GM12864 (cell line): ENCODE measurements around the gene PTPRO.

Experiments
- DNase-seq: peaks from one replicate; pipeline ENCODE4 v3.0.0-alpha.2; 2011; ENCODE audit warnings: low read depth
- H3K4me3 ChIP-seq: 2 replicates; pipeline ENCODE4 v1.5.1; 2011; ENCODE audit warnings: mild to moderate bottlenecking, low read depth, low read length, control low read depth
- TF ChIP-seq, protein P1 (sequence below): IDR thresholded peaks from 2 replicates; pipeline ENCODE4 v1.5.1; 2011; ENCODE audit warnings: low read depth, mild to moderate bottlenecking, moderate library complexity, low read length, control low read depth, inconsistent platforms; ENCODE audit errors: missing control alignments

Gene PTPRO

DNA sequence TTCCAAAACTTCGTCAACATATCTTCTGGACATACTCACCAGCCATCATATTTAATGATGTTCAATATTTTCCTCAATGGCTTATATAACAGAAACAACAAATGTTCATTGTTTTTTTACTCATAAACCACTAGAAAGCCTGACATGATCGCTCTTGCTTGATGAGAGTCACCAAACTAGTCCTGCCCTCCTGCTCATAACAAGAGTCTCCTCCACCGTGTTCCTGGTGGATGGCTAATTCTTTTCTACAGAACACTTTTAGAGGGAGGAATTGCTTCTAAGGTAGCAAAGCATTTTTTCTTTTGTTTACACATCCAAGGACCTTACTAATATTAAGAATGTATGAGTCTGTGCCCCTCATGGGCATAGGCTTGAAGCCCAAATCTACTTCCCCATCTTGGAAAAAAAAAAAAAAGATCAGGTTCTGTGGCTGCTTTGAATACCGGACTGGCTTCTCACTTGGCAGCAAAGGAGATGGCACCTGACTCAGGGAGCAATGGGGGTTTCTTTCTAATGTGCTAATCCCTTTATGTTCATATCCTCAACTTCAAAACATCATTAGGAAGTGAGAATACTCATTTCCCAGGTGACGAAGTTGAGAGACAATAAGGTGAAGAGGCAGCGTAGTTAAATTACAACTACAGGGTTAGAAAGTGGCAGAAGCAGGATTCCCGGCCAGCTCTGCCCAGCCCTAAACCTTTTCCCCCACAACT, 278.1 kb downstream of the PTPRO start:
- TF ChIP-seq, protein P1, sequence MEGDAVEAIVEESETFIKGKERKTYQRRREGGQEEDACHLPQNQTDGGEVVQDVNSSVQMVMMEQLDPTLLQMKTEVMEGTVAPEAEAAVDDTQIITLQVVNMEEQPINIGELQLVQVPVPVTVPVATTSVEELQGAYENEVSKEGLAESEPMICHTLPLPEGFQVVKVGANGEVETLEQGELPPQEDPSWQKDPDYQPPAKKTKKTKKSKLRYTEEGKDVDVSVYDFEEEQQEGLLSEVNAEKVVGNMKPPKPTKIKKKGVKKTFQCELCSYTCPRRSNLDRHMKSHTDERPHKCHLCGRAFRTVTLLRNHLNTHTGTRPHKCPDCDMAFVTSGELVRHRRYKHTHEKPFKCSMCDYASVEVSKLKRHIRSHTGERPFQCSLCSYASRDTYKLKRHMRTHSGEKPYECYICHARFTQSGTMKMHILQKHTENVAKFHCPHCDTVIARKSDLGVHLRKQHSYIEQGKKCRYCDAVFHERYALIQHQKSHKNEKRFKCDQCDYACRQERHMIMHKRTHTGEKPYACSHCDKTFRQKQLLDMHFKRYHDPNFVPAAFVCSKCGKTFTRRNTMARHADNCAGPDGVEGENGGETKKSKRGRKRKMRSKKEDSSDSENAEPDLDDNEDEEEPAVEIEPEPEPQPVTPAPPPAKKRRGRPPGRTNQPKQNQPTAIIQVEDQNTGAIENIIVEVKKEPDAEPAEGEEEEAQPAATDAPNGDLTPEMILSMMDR: no peak
- no peak overlapping the region for H3K4me3 ChIP-seq
- DNase-seq: no peak

DNA sequence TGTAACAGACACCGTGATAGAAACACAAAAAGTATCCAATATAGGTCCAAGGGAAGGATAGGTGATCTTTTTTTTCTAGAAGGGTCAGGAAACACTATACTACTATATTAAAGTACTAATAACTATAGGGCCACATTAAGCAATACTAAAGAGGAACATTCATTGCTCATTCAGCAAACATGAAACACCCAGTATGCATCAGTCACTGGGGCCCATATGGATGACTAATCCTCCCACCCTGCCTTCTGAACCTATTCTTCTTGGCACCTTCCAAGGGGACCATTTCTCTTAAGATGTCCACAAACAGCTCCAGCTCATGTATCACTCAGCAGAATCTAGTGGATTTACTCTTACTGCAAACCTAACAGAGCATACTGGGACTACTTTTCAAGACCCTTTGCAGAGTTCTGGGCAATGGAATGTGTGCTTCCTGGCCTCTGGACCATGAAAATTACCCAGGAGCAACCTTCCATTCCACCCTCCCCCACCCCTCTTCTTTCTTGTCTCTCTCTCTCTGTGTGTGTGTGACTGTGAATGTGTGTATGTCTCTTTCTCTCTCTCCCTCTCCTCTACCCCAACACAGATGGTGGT, 279.0 kb downstream of the PTPRO start:
- DNase-seq: no peak
- no peak overlapping the region for H3K4me3 ChIP-seq
- TF ChIP-seq, protein P1: no peak

DNA sequence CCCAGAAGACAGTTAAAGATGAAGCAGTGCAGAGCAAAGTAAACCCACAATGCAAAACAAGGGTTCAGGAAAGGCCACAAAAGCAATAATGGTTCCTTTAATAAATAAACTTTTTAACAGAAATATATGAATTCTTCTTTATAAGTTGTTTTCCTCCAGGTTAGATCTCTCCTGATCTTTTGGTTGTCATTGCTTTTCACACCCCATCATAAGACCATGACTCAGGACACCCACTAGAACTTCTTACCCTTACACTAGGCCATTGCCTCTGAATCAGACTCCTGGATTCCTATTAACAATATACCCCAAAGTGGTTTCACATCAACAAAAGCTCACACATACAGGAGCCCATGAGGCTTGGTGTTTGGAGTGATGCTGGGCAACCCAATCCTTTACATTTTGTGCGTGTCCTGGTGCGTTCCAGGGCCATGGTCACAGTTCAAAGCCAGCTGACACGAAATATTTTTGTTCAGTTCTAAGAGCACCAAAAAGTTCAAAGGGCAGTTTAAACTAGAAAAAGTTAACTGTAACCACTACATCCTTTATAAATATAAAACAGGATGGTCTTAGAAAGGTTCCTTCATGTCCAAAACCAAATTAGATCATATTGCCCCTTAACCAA, 279.9 kb downstream of the PTPRO start:
- TF ChIP-seq, protein P1: no peak
- no peak overlapping the region for H3K4me3 ChIP-seq
- no peak for DNase-seq

DNA sequence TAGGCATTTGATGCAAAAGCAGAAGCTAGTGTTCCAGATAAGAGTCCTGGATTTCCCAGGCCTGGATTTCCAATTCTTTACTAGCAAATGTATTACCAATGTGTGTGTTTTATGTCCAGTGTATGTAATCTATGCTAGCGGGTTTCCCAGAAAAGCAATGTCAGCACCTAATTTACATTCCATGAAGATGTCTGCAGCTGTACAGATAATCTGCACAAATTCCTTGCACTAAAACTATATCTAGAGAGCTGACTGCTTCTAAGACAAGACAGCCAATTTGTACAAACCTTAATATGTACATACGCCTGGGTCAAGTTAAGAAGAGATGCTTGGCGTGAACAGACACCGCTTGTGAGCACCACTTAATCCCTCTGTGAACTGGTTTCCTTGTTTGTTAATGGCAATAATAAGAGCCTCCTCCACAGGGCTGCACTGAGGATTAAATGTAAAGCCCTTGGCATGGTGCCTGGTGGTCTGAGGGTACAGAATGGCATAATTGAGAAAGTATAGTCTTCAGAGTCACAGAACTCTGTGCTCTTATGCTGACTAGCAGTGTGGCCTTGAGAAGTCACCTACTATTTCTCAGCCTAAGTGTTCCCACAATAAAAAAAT, 281.3 kb downstream of the PTPRO start:
- no peak for DNase-seq
- TF ChIP-seq, protein P1: no peak

DNA sequence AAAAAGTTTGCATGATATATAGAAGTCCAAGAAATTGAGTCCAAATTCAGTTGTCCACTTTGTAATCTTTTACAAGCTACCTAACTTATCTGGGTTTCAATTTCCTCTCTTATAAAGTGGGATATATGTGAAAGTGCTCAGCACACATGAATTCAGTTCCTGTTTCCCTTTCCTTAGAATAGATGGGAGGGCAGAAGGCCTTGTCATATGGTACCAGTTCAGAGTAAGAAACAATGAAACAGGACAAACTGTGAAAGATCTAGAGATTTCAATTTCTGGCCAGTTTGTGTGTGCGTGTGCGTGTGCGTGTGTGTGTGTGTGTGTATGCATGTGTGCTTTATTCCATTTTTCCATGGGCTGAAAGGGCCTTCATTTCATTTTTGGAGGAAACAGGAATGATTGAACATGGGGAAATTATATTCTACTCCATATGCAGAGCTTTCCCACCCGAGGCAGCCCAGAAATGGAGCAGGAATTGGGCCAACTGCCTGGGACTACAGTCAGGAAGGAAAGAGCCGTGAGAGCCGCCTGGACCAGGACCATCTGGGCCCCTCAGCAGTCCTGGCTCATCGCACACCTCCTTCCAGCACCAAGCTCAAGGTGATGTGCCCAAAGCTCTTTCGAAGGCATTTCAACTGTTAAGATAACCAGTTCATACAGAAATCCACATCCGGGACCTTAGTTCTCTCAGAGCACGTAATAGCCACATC, 283.7 kb downstream of the PTPRO start:
- no peak overlapping the region for H3K4me3 ChIP-seq
- TF ChIP-seq, protein P1: no peak
- DNase-seq: no peak

More for the DNA sequence above, 281.3 kb downstream of the PTPRO start:
- H3K4me3 ChIP-seq: no peak overlapping the region

DNA sequence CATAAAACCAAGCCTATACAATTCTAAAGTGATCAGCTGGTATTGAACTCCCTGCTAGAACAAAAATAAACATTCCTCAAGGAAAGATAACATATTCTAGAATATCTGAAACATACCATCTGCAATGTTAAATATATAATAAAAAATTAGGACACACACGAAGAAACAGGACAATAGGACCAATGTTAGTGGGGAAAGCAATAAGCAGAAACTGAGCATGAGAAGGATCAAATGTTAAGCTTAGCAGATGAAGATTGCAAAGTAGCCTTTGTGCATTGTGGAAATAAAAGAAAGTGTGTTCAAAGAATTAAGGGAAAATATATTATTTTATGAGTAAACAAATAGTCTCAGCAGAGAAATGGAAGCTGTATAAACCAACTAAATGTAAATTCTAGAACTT, 286.1 kb downstream of the PTPRO start:
- H3K4me3 ChIP-seq: no peak overlapping the region
- TF ChIP-seq, protein P1: no peak
- no peak for DNase-seq
